MM.1S (cell line): Measurements from ENCODE around the gene DCLRE1A.

ENCODE experiments used
- DNase-seq: peaks from one replicate; pipeline ENCODE4 v3.0.0-alpha.2; 2015
- H2AFZ ChIP-seq: fragments of 300-600 bp; sonication (generic); 2 replicates; pipeline ENCODE4 v1.6.0; 2016; ENCODE audit warnings: antibody characterized with exemption, low read length
- H3F3A ChIP-seq: fragments of 300-600 bp; sonication (generic); 2 replicates; pipeline ENCODE4 v1.6.1; 2016; ENCODE audit warnings: mild to moderate bottlenecking, antibody characterized with exemption, low read length, moderate library complexity, mixed read lengths; ENCODE audit not compliant: insufficient read depth
- H3K27ac ChIP-seq: fragments of 300-600 bp; sonication (generic); 2 replicates; pipeline ENCODE4 v1.5.1; 2016; ENCODE audit warnings: mild to moderate bottlenecking, low read length
- H3K27me3 ChIP-seq: fragments of 300-600 bp; sonication (generic); replicated peaks from 2 replicates; pipeline ENCODE4 v1.6.0; 2016; ENCODE audit warnings: low read length; ENCODE audit not compliant: insufficient read depth
- H3K36me3 ChIP-seq: fragments of 300-600 bp; sonication (generic); replicated peaks from 2 replicates; pipeline ENCODE4 v1.6.1; 2016; ENCODE audit warnings: mild to moderate bottlenecking, low read length, mixed read lengths; ENCODE audit not compliant: insufficient read depth
- H3K4me1 ChIP-seq: fragments of 300-600 bp; sonication (generic); 2 replicates; pipeline ENCODE4 v1.6.1; 2016; ENCODE audit warnings: low read length, mixed read lengths
- H3K4me2 ChIP-seq: fragments of 300-600 bp; sonication (generic); 2 replicates; pipeline ENCODE4 v1.6.0; 2016; ENCODE audit warnings: low read depth, low read length
- H3K4me3 ChIP-seq: fragments of 300-600 bp; sonication (generic); 2 replicates; pipeline ENCODE4 v1.5.1; 2016; ENCODE audit warnings: low read length, mixed read lengths
- H3K79me2 ChIP-seq: fragments of 300-600 bp; sonication (generic); 2 replicates; pipeline ENCODE4 v1.6.1; 2016; ENCODE audit warnings: mixed run types, low read length, mixed read lengths
- H3K9ac ChIP-seq: fragments of 300-600 bp; sonication (generic); 2 replicates; pipeline ENCODE4 v1.6.1; 2016; ENCODE audit warnings: low read length, mixed read lengths
- H3K9me2 ChIP-seq: fragments of 300-600 bp; sonication (generic); replicated peaks from 2 replicates; pipeline ENCODE4 v1.6.1; 2016; ENCODE audit warnings: mild to moderate bottlenecking, low read length, mixed read lengths; ENCODE audit not compliant: insufficient read depth
- H3K9me3 ChIP-seq: fragments of 300-600 bp; sonication (generic); replicated peaks from 2 replicates; pipeline ENCODE4 v1.6.1; 2016; ENCODE audit warnings: mild to moderate bottlenecking, low read length, mixed read lengths; ENCODE audit not compliant: insufficient read depth
- H4K20me1 ChIP-seq: fragments of 300-600 bp; sonication (generic); 2 replicates; pipeline ENCODE4 v1.6.1; 2016; ENCODE audit warnings: mild to moderate bottlenecking, low read length, moderate library complexity, mixed read lengths; ENCODE audit not compliant: insufficient read depth
- EZH2 ChIP-seq: fragments of 300-600 bp; sonication (generic); optimal IDR thresholded peaks from 2 replicates; pipeline ENCODE3; 2017; ENCODE audit warnings: low read depth, mild to moderate bottlenecking, antibody characterized with exemption, low read length, mixed read lengths
- EZH2phosphoT487 ChIP-seq: fragments of 300-600 bp; sonication (generic); IDR thresholded peaks from 2 replicates; pipeline ENCODE4 v1.6.1; 2018; ENCODE audit warnings: antibody characterized with exemption, low read length
- TF ChIP-seq, protein P1 (sequence below): fragments of 300-600 bp; sonication (generic); IDR thresholded peaks from 2 replicates; pipeline ENCODE4 v1.5.1; 2016; ENCODE audit warnings: antibody characterized with exemption, low read length, mixed read lengths

DCLRE1A gene

DNA sequence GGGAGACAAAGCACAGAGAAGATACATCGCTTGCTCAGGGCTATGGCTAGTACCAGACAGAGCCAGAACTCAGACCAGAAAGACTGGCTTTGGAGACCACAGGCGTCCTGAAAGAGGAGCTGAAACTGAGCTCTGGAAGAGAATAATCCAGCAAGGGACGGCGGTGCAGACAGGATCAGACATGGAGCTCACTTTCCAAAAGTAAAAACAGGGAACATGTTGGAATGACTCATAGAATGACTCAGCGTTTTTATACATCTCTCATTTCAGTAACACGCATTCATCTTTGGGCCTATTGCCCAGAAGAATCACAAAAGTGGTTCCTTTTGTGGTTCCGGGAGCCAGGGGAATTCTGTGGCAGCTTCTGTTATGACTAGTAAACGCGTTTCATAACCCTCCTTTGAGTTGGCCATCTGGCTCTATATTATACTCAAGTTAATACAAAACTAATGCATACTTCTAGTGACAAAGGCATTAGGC is 65.2 kb downstream of the DCLRE1A start:
- no peaks in the 10 kb centered on the region for H3K4me1 ChIP-seq
- H3K4me2 ChIP-seq, result no peak overlapping the region
- no peak overlapping the region for H3K27ac ChIP-seq
- no peak overlapping the region for H2AFZ ChIP-seq
- H3K36me3 ChIP-seq, result no peaks in the 10 kb centered on the region
- H3F3A ChIP-seq, result no peaks in the 10 kb centered on the region
- no peaks in the 10 kb centered on the region for H3K9me3 ChIP-seq
- no peak for TF ChIP-seq EZH2phosphoT487
- TF ChIP-seq EZH2, result no peak
- TF ChIP-seq, protein P1, sequence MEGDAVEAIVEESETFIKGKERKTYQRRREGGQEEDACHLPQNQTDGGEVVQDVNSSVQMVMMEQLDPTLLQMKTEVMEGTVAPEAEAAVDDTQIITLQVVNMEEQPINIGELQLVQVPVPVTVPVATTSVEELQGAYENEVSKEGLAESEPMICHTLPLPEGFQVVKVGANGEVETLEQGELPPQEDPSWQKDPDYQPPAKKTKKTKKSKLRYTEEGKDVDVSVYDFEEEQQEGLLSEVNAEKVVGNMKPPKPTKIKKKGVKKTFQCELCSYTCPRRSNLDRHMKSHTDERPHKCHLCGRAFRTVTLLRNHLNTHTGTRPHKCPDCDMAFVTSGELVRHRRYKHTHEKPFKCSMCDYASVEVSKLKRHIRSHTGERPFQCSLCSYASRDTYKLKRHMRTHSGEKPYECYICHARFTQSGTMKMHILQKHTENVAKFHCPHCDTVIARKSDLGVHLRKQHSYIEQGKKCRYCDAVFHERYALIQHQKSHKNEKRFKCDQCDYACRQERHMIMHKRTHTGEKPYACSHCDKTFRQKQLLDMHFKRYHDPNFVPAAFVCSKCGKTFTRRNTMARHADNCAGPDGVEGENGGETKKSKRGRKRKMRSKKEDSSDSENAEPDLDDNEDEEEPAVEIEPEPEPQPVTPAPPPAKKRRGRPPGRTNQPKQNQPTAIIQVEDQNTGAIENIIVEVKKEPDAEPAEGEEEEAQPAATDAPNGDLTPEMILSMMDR, result no peak
- no peaks in the 10 kb centered on the region for H3K9me2 ChIP-seq
- H3K9ac ChIP-seq, result no peak overlapping the region
- H4K20me1 ChIP-seq, result no peaks in the 10 kb centered on the region
- H3K79me2 ChIP-seq, result no peaks in the 10 kb centered on the region
- DNase-seq, result no peak
- H3K4me3 ChIP-seq, result no peak overlapping the region
- no peaks in the 10 kb centered on the region for H3K27me3 ChIP-seq
